Measurements from ENCODE around the gene MRNIP.
"Not testable (repeated sequence)": the region's sequence is repeated elsewhere in the genome, so short reads cannot be mapped to it uniquely, and the experiment has no call there.

Gene MRNIP

GRCh38 chr5:179792612-179793467 lies 65.8 kb downstream of the MRNIP start:
- DNase-seq (ENCODE audit: low spot score): no peak

GRCh38 chr5:179791881-179792611 lies 66.6 kb downstream of the MRNIP start:
- no peak for DNase-seq (ENCODE audit: low spot score)

- DNase-seq (ENCODE audit: low spot score): not testable (repeated sequence)
These were observed 69.3 kb downstream of the MRNIP start for GRCh38 chr5:179789278-179789677.

GRCh38 chr5:179788193-179788854 lies 70.3 kb downstream of the MRNIP start:
- no peak for DNase-seq (ENCODE audit: low spot score)
